Measurements from ENCODE around the gene KIAA0040.

- TF ChIP-seq POLR2A (IDR thresholded peaks at IDR 0.05): no peak
- no peak for TF ChIP-seq CTCF (IDR thresholded peaks at IDR 0.05)
Measured at GRCh38 chr1:175217721-175218531, 25.4 kb upstream of the KIAA0040 start.
